ENCODE measurements around the gene MOCS2. TPM values are rescaled to one million over a fixed set of nuclear protein-coding genes. Genes with fewer than 3 reads are reported as not detected.
A peak's percentile ranks its signal among the peaks of the same experiment; 100 is the strongest.

MOCS2 gene
- total and polyA plus RNA-seq, 9 of the 15 experiments (the other 6 are each of a cell fraction or from before 2014, with no cell fraction given), result 33.0 to 74.5 (median 48.4) TPM

- TF ChIP-seq FOXP1 (CRISPR knock-in tag; IDR thresholded peaks at IDR 0.05) (no peak), ATF7 (IDR thresholded peaks at IDR 0.05) (0 out of 2 replicates have a peak, but pooled peaks have one; percentile 38), PCBP1 (IDR thresholded peaks at IDR 0.05; ENCODE audit: low read depth, low read length, poor library complexity, severe bottlenecking) (no peak), TAF9B (IDR thresholded peaks at IDR 0.05; ENCODE audit: partially characterized antibody) (peak; percentile 49), RBFOX2 (IDR thresholded peaks at IDR 0.05; ENCODE audit: low read depth, low read length) (peak; percentile 84), RB1 (IDR thresholded peaks at IDR 0.05; ENCODE audit: low read depth) (peak; percentile 77; the same call in 1 of the 2 replicates), NEUROD1 (IDR thresholded peaks at IDR 0.05; ENCODE audit: borderline replicate concordance, low read depth, low read length, partially characterized antibody) (no peak), KLF6 (CRISPR knock-in tag; IDR thresholded peaks at IDR 0.05; ENCODE audit: borderline replicate concordance) (no peak), TBP (optimal IDR thresholded peaks at IDR 0.05; ENCODE audit: low read depth, low read length) (peak; percentile 69), CBX1 (IDR thresholded peaks at IDR 0.05; ENCODE audit: low read depth) (peak; percentile 65; the same call in 1 of the 2 replicates), SOX6 (IDR thresholded peaks at IDR 0.05) (0 out of 2 replicates have a peak, but pooled peaks have one; percentile 8), SMARCE1 (IDR thresholded peaks at IDR 0.05) (no peak), ZNF395 (CRISPR knock-in tag; IDR thresholded peaks at IDR 0.05) (0 out of 2 replicates have a peak, but pooled peaks have one; percentile 26), NBN (IDR thresholded peaks at IDR 0.05; ENCODE audit: low read depth) (no peak; the same call in 1 of the 2 replicates), CREB1 (IDR thresholded peaks at IDR 0.05) (no peak; the same call in 1 of the 2 replicates), CREB1 (CRISPR knock-in tag; IDR thresholded peaks at IDR 0.05) (no peak)
- TF ChIP-seq, protein P1, sequence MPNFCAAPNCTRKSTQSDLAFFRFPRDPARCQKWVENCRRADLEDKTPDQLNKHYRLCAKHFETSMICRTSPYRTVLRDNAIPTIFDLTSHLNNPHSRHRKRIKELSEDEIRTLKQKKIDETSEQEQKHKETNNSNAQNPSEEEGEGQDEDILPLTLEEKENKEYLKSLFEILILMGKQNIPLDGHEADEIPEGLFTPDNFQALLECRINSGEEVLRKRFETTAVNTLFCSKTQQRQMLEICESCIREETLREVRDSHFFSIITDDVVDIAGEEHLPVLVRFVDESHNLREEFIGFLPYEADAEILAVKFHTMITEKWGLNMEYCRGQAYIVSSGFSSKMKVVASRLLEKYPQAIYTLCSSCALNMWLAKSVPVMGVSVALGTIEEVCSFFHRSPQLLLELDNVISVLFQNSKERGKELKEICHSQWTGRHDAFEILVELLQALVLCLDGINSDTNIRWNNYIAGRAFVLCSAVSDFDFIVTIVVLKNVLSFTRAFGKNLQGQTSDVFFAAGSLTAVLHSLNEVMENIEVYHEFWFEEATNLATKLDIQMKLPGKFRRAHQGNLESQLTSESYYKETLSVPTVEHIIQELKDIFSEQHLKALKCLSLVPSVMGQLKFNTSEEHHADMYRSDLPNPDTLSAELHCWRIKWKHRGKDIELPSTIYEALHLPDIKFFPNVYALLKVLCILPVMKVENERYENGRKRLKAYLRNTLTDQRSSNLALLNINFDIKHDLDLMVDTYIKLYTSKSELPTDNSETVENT (CRISPR knock-in tag; IDR thresholded peaks at IDR 0.05), result 0 out of 2 replicates have a peak, but pooled peaks have one; percentile 24
Observed at GRCh38 chr5:53109443-53110127, at the start of gene MOCS2 (continued).

All from K562 (cell line).